Endodermal cell (in vitro differentiated cells): ENCODE measurements around the gene HAUS3. TPM values are rescaled to one million over a fixed set of nuclear protein-coding genes. Genes with fewer than 3 reads are reported as not detected.
A peak's percentile ranks its signal among the peaks of the same experiment; 100 is the strongest.

Experiments used
- DNase-seq: peaks from one replicate; pipeline ENCODE4 v3.0.0-alpha.2; 2017
- H3K27ac ChIP-seq: 2 replicates; pipeline ENCODE4 v1.5.1; 2013; ENCODE audit warnings: mild to moderate bottlenecking, low read depth, low read length, moderate library complexity
- H3K27me3 ChIP-seq: 2 replicates; pipeline ENCODE4 v1.6.1; 2013; ENCODE audit warnings: mild to moderate bottlenecking, low read length, moderate library complexity; ENCODE audit not compliant: insufficient read depth, control insufficient read depth, poor library complexity, severe bottlenecking
- H3K36me3 ChIP-seq: 2 replicates; pipeline ENCODE4 v1.7.0; 2013; ENCODE audit warnings: mild to moderate bottlenecking, low read length, moderate library complexity; ENCODE audit not compliant: control insufficient read depth, insufficient read depth
- H3K4me1 ChIP-seq: one replicate; pipeline ENCODE4 v1.7.0; 2013; ENCODE audit warnings: low read length; ENCODE audit not compliant: control insufficient read depth, insufficient read depth
- H3K4me3 ChIP-seq: 2 replicates; pipeline ENCODE4 v1.5.1; 2013; ENCODE audit warnings: mild to moderate bottlenecking, low read length, moderate library complexity
- H3K9ac ChIP-seq: 2 replicates; pipeline ENCODE4 v1.6.1; 2013; ENCODE audit warnings: mild to moderate bottlenecking, low read length, moderate library complexity; ENCODE audit not compliant: poor library complexity, severe bottlenecking; ENCODE audit errors: extremely low read depth
- H3K9me3 ChIP-seq: 2 replicates; pipeline ENCODE4 v1.6.1; 2013; ENCODE audit warnings: mild to moderate bottlenecking, low read length, moderate library complexity; ENCODE audit not compliant: control insufficient read depth
- H3K27ac Mint-ChIP-seq: 2 replicates; pipeline ENCODE4 v1.8.0; 2020; ENCODE audit warnings: mixed read lengths
- H3K27me3 Mint-ChIP-seq: 2 replicates; pipeline ENCODE4 v1.8.0; 2021; ENCODE audit warnings: mild to moderate bottlenecking, mixed read lengths; ENCODE audit not compliant: insufficient read depth
- H3K36me3 Mint-ChIP-seq: 2 replicates; pipeline ENCODE4 v1.8.0; 2020; ENCODE audit warnings: low read depth, mixed read lengths
- H3K4me1 Mint-ChIP-seq: 2 replicates; pipeline ENCODE4 v1.8.0; 2020; ENCODE audit warnings: mixed read lengths
- H3K4me3 Mint-ChIP-seq: 2 replicates; pipeline ENCODE4 v1.8.0; 2020; ENCODE audit warnings: mild to moderate bottlenecking, moderate library complexity, mixed read lengths
- H3K9me3 Mint-ChIP-seq: 2 replicates; pipeline ENCODE4 v1.8.0; 2020; ENCODE audit warnings: mild to moderate bottlenecking, mixed read lengths
- CTCF ChIP-seq: fragments of 200-600 bp; sonication (generic); conservative IDR thresholded peaks from 2 replicates; pipeline ENCODE4 v1.5.0; 2021; ENCODE audit warnings: antibody characterized with exemption, mild to moderate bottlenecking
- WGBS, 2 experiments: methylation state at CpG; one replicate each; pipeline versions ENCODE4 v1.1.5 to v1.1.7; 2013; ENCODE audit warnings: missing lambda C conversion rate in 2 of 2, mixed read lengths in 1 of 2; ENCODE audit not compliant: insufficient coverage in 1 of 2, insufficient read length in 1 of 2; 5-methylcytosine and 5-hydroxymethylcytosine counted together
- total RNA-seq, 2 donors: library from RNA; stranded (reverse); fragmentation: NEBNext Ultra II Directional in 1 of 2; extraction: Animal tissue kit (Norgen Biotek cat#: 25700) in 1 of 2; gene quantifications; 2 replicates in 1 of 2; 3 replicates in 1 of 2; pipeline ENCODE4 v1.2.1, GENCODE V29; 2021

Gene HAUS3
- total RNA-seq, 2 donors from 2014 or later = 17.0 to 22.6 TPM

DNA sequence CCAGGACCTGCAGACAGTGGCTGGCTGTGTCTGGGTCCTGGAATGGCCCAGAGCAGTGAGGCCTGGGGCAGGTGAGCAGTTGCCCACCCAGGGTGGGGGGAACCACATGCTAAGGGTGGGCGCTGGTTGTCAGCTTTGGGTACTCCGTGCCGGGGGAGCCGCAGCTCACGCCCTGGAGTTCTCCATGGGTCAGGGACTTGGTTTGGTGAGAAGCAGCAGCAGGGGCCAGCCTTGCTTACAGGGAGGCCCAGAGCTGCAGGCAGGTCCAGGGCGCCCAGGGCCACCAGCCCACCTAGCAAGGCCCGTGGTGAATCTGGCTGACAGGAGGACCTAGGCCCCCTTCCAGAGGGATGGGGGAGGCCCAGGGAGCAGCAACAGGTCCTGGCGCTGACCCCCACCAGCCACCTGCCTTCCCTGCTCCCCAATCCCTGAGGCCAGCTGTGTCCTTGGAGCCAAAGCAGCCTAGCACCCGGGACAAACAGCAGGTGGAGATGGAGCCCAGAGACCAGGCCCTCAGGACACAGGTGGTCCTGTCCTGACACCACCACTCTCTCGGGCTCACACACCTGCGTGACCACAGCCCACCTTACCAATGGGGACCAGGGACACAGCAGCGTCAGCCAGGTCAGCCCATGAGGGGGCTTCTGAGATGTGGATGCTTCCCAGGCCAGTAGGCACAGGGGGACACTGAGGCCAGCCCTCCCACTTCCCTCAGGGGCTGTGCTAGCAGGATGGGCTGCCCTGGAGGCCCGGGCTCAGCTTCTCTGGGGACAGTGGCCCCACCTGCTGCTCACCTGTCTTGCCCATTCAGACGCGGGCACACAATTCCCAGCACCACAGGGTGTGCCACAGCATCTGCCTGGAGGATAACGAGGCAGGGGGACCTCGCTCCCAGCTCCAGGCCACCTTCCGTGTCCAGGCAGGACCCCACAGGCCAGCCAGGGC, 16.4 kb upstream of the HAUS3 start:
- Histone ChIP-seq H3K9me3 (no peaks in the 10 kb centered on the region), H3K27me3 (no peaks in the 10 kb centered on the region), H3K4me3 (no peak overlapping the region), H3K4me1 (peaks cover 11% of the 10 kb centered on the region), H3K36me3 (peaks cover 24% of the 10 kb centered on the region), H3K27ac (no peak overlapping the region), H3K9ac (no peak overlapping the region)
- H3K4me1 Mint-ChIP-seq = peaks cover 1% of the 10 kb centered on the region
- peaks cover 19% of the 10 kb centered on the region for H3K36me3 Mint-ChIP-seq
- DNase-seq = peak; percentile 39
- H3K4me3 Mint-ChIP-seq = no peak overlapping the region
- no peaks in the 10 kb centered on the region for H3K9me3 Mint-ChIP-seq
- no peaks in the 10 kb centered on the region for H3K27me3 Mint-ChIP-seq
- TF ChIP-seq CTCF = no peak
- no peak overlapping the region for H3K27ac Mint-ChIP-seq
- 90 to 94% methylated on average over 14 to 18 of the region's 18 CpGs for WGBS, 2 experiments

DNA sequence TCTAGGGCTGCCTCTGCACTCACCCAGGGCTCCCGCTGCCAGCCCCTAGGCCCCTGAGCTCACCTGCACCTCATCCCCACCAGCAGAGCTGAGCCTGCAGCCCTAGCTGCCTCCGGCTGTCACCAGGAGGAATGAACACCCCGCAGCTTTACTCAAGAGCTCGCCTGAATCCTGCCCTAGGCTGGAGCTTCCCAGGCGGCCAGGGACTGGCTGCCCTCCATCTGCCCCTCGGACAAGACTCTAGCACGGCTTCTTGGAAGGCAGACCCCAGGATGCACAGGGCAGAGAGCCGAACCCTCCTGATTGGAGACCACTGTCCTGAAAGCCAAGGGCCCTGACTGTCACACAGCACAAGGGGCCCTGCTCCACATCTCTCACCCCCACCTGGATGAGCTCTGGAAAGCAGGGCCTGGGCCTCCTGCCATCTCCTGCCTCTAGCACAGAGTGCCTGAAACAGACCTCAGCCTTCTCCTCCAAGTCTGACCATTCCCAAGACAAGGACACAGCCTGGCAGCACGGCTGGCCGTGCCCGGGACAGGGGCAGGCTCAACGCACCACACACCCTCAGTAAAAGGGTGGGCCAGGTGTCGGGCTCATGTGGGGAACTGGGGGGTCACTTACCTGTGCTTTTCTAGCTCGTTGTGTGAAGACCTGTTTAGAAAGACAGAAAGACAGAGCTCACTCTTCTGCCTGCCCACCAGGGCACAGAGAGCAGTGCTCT, 15.6 kb upstream of the HAUS3 start:
- H3K9me3 ChIP-seq = no peaks in the 10 kb centered on the region
- Mint-ChIP-seq H3K27ac (peak overlapping the region; percentile 58), H3K4me1 (no peaks in the 10 kb centered on the region), H3K36me3 (peaks cover 23% of the 10 kb centered on the region), H3K4me3 (no peak overlapping the region), H3K27me3 (no peaks in the 10 kb centered on the region), H3K9me3 (no peaks in the 10 kb centered on the region)
- peaks cover 31% of the 10 kb centered on the region for H3K36me3 ChIP-seq
- WGBS, 2 experiments = 92 to 95% methylated on average over 8 to 14 of the region's 14 CpGs
- peaks cover 10% of the 10 kb centered on the region for H3K4me1 ChIP-seq
- DNase-seq = peak; percentile 40
- H3K27ac ChIP-seq = no peak overlapping the region
- no peaks in the 10 kb centered on the region for H3K27me3 ChIP-seq
- H3K4me3 ChIP-seq = no peak overlapping the region
- no peak overlapping the region for H3K9ac ChIP-seq
- TF ChIP-seq CTCF = no peak

GRCh38 chr4:2256781-2257191, 14.9 kb upstream of the HAUS3 start:
- no peak overlapping the region for H3K9ac ChIP-seq
- H3K9me3 ChIP-seq = no peaks in the 10 kb centered on the region
- Mint-ChIP-seq H3K27me3 (no peaks in the 10 kb centered on the region), H3K27ac (peak overlapping the region; percentile 55), H3K9me3 (no peaks in the 10 kb centered on the region), H3K4me1 (no peaks in the 10 kb centered on the region), H3K4me3 (no peak overlapping the region), H3K36me3 (peaks cover 23% of the 10 kb centered on the region)
- WGBS, 2 experiments = 84 to 87% methylated on average over 8 to 12 of the region's 12 CpGs
- H3K4me1 ChIP-seq = peaks cover 10% of the 10 kb centered on the region
- H3K4me3 ChIP-seq = no peak overlapping the region
- no peaks in the 10 kb centered on the region for H3K27me3 ChIP-seq
- H3K36me3 ChIP-seq = peaks cover 31% of the 10 kb centered on the region
- TF ChIP-seq CTCF = no peak
- peak; percentile 44 for DNase-seq
- H3K27ac ChIP-seq = no peak overlapping the region
